Stimulated activated CD4-positive, alpha-beta T cell treated with anti-CD3 and anti-CD28 coated beads, Interleukin-4, amount 100 ng/mL, for 24 hours (primary cell): ENCODE data around the gene SYTL3.
"Not testable (repeated sequence)": the region's sequence is repeated elsewhere in the genome, so short reads cannot be mapped to it uniquely, and the experiment has no call there.

Experiments used
- DNase-seq: peaks from one replicate; pipeline ENCODE4 v3.0.0-alpha.2; 2020

The SYTL3 gene

DNA sequence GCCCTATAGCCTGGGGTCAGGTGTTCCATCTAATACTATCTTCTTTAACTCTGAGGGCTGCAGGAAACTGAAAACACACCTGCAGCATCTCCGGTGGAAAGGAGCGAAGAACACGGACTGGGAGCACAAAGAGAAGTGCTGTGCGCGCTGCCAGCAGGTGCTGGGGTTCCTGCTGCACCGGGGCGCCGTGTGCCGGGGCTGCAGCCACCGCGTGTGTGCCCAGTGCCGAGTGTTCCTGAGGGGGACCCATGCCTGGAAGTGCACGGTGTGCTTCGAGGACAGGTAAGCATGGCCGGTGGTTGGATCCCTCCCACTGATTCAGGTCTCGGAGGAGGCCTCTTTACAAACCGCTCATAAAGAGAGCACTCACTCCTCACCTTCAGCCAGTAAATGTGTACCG, 15.5 kb downstream of the SYTL3 start:
- no peak for DNase-seq

- DNase-seq, result no peak
Observed at GRCh38 chr6:158666628-158667359, 16.9 kb downstream of the SYTL3 start.

GRCh38 chr6:158667360-158667981, 17.6 kb downstream of the SYTL3 start:
- DNase-seq, result no peak

DNA sequence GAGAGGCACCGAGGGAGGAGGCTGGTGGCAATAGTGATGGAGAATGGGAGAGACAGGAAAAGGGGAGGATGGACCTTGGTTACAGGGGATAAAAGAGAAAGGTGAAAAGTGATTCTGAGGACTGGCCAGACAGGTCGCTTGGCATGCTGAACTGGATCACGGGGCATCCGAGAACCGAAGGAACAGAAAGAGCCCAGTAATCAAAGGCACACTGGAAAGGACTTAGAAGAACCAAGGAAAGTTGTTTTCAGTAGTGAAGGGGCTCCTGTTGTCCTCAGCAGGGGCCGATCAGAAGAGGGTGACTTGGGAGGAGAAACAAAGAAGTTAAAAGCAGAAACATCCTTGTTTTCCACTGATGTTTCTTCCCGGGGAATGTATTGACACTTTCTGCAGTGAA, 18.9 kb downstream of the SYTL3 start:
- DNase-seq, result no peak

- DNase-seq, result no peak
Observed at GRCh38 chr6:158669145-158670035, 19.5 kb downstream of the SYTL3 start.

DNA sequence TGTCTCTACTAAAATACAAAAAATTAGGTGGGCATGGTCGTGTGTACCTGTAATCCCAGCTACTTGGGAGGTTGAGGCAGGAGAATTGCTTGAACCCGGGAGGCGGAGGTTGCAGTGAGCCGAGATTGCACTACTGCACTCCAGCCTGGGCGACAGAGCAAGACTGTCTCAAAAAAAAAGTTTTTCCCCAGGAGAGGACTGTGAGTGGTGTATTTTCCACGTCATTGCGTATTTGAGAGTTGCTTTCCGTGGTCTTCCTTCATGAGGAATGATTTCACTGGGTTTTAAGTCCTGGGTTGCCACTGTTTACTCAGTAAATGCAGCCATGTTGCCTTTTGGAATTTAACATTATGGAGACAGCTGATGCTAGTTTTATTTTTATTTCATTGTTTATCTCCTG, 22.3 kb downstream of the SYTL3 start:
- DNase-seq, result not testable (repeated sequence)

GRCh38 chr6:158672726-158673125, 22.9 kb downstream of the SYTL3 start:
- no peak for DNase-seq

- no peak for DNase-seq
Observed at GRCh38 chr6:158674342-158675131, 24.7 kb downstream of the SYTL3 start.

DNA sequence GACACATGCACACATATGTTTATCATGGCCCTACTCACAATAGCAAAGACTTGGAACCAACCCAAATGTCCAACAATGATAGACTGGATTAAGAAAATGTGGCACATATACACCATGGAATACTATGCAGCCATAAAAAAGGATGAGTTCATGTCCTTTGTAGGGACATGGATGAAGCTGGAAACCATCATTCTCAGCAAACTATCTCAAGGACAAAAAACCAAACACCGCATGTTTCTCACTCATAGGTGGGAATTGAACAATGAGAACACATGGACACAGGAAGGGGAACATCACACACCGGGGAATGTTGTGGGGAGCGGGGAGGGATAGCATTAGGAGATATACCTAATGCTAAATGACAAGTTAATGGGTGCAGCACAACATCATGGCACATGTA, 27.2 kb downstream of the SYTL3 start:
- not testable (repeated sequence) for DNase-seq

GRCh38 chr6:158677906-158678578, 28.2 kb downstream of the SYTL3 start:
- no peak for DNase-seq

DNA sequence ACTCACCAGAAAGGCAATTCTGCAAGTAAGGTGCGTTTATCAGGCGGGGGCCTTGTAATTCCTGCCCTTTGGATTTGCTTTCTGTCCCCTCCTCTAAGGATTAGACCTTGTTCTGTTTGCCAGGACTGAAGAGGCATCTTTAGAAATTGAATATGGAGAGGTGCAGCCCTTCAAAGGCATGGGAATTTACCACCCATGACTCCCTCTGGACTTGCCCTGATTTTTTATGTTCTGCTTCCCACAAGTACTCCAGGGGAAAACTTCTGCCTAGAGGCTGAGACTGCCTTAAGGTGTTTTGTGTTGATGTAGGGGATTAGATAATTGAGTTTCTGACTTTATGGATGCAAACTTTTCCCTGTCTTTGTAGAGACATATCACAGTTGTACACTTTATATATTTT, 30.2 kb downstream of the SYTL3 start:
- DNase-seq, result no peak

GRCh38 chr6:158680481-158680880, 30.6 kb downstream of the SYTL3 start:
- no peak for DNase-seq

DNA sequence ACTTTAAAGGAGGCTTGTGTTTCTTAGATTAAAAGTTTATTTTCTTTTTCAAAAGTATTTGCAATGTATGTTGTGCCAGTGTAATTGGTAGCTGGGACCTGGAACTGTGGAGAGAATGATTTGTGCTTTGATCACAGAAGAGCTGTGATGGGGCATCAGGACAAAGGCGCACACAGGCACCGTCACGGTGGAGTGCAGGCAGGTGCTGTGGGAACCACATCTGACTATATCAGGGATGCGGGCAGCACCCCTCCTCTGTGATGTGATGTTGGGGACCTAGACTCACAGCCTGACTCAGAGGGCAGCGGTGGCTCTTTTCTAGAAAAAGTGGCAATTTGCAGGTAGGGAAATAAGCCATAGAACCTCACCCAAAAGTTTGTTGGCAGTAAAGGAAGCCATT, 34.5 kb downstream of the SYTL3 start:
- no peak for DNase-seq

- DNase-seq, result no peak
Observed at GRCh38 chr6:158684745-158685324, 35.0 kb downstream of the SYTL3 start.

- DNase-seq, result no peak
Observed at GRCh38 chr6:158686311-158686710, 36.5 kb downstream of the SYTL3 start.

- peak; percentile 28 for DNase-seq
Observed at GRCh38 chr6:158686791-158687381, 37.0 kb downstream of the SYTL3 start.

- DNase-seq, result no peak
Observed at GRCh38 chr6:158687506-158687905, 37.7 kb downstream of the SYTL3 start.

DNA sequence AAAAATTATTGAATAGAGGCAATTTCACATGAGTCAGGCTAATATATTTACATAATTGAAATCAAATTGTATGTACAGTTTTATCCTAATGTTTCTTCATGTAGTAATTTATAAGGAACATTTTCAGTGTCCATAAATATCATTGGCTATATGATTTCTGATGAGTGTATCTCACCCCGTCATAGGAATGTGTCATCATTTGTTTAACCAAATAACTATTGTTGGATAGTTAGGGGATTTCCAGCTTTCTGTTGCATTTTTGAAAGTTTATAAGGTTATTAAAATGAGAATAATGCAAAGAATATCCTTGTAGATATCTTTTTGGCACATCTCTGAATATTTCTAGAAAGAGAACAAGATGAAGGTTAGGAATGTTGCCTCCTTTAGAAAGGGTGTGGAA, 39.0 kb downstream of the SYTL3 start:
- no peak for DNase-seq

- no peak for DNase-seq
Observed at GRCh38 chr6:158694913-158695312, 45.1 kb downstream of the SYTL3 start.

DNA sequence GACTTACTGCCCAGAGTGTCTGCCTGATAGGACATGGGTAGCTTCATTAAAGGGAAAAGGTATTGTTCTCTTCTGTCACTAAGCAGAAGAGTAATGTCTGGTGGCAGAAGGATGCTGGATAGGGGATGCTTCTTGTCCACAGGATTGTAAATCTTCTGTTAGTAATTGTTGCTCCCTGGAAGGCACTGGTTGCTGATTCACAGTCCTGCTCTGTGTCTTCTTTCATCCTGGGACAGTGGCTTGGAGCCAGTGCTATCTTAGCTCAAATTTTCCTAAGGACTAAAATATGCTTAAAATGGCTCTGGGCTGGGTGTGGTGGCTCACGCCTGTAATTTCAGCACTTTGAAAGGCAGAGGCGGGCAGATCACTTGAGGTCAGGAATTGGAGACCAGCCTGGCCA, 48.0 kb downstream of the SYTL3 start:
- no peak for DNase-seq

GRCh38 chr6:158698931-158699330, 49.1 kb downstream of the SYTL3 start:
- DNase-seq, result no peak

DNA sequence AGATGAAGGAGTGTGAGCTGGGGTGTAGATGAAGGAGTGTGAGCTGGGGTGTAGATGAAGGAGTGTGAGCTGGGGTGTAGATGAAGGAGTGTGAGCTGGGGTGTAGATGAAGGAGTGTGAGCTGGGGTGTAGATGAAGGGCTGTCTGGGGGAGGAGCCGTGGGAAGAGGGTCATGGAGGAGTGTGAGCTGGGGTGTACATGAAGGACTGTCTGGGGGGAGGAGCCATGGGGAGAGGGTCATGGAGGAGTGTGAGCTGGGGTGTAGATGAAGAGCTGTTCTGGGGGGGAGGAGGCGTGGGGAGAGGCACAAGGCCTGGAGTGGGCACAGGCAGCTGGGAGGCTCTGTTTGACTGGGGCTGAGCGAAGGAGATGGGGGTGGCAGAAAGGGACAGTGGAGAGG, 51.4 kb downstream of the SYTL3 start:
- DNase-seq, result not testable (repeated sequence)
